T-helper 17 cell (primary cell): ENCODE measurements around the gene FKBP8. TPM values are rescaled to one million over a fixed set of nuclear protein-coding genes. Genes with fewer than 3 reads are reported as not detected.
"Not testable (repeated sequence)": the region's sequence is repeated elsewhere in the genome, so short reads cannot be mapped to it uniquely, and the experiment has no call there.

Source experiments
- ATAC-seq: fragments of 150-1000 bp; cut with Tn5 transposase; 2 replicates; pipeline ENCODE4 v1.10.0; 2021; ENCODE audit warnings: mild to moderate bottlenecking, moderate library complexity
- DNase-seq, 3 donors: peaks; one replicate each; pipeline versions ENCODE4 v3.0.0 to v3.0.0-alpha.2; 2020 to 2021
- H3K9me3 ChIP-seq: one replicate; pipeline ENCODE4 v1.7.0; 2013; ENCODE audit warnings: low read length, mild to moderate bottlenecking; ENCODE audit not compliant: control insufficient read depth, poor library complexity, severe bottlenecking
- H3K27ac Mint-ChIP-seq: one replicate; pipeline ENCODE4 v1.8.0; 2022; ENCODE audit warnings: mild to moderate bottlenecking, moderate library complexity, mixed read lengths
- H3K27me3 Mint-ChIP-seq: one replicate; pipeline ENCODE4 v1.8.0; 2022; ENCODE audit warnings: mixed read lengths
- H3K36me3 Mint-ChIP-seq: one replicate; pipeline ENCODE4 v1.8.0; 2022; ENCODE audit warnings: low read depth, mixed read lengths
- H3K4me1 Mint-ChIP-seq: one replicate; pipeline ENCODE4 v1.8.0; 2022; ENCODE audit warnings: mild to moderate bottlenecking, mixed read lengths
- H3K4me3 Mint-ChIP-seq: one replicate; pipeline ENCODE4 v1.8.0; 2022; ENCODE audit warnings: mild to moderate bottlenecking, moderate library complexity, mixed read lengths
- total RNA-seq, 4 donors: library from RNA in 2 of 4; stranded (reverse) in 2 of 4; gene quantifications; one replicate each; pipeline ENCODE4 v1.2.3 and lab custom pipeline; 2022 to 2026

Gene FKBP8
- total RNA-seq, result 100 to 1,000 TPM; 149 to 186 TPM
- 136 to 159 reads per million in 2 donors for total RNA-seq (lab: John Stamatoyannopoulos, UW)

- H3K4me3 Mint-ChIP-seq, result peak within 1 kb of the TSS; percentile 97
- peak; percentile 89 to 93 (median 92) for DNase-seq
- H3K4me1 Mint-ChIP-seq, result peaks cover 14% of the 10 kb centered on the region
- H3K36me3 Mint-ChIP-seq, result no peaks in the 10 kb centered on the region
- ATAC-seq, result peak; percentile 96
- no peaks in the 10 kb centered on the region for H3K27me3 Mint-ChIP-seq
- peak within 1 kb of the TSS; percentile 93 for H3K27ac Mint-ChIP-seq
- no peaks in the 10 kb centered on the region for H3K9me3 ChIP-seq
Measured at GRCh38 chr19:18542941-18543813, at the start of gene FKBP8. Gene FKBP8 (minus strand): TSS chr19:18543573. CDS start chr19:18541970, 1,603 bp downstream.

DNA sequence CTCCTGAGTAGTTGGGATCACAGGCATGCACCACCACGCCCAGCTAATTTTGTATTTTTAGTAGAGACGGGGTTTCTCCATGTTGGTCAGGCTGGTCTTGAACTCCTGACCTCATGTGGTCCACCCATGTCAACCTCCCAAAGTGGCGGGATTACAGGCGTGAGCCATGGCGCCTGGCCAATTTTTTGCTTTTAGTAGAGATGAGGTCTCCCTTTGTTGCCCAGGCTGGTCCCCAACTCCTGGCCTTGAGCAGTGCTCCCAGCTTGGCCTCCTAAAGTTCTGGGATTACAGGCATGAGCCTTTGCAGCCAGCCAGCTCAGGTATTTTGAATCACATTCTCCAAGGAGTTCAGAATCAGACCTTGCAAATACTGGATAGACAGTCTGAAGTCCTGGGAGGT lies 49.4 kb upstream of the FKBP8 start:
- Mint-ChIP-seq H3K4me3 (peak overlapping the region; percentile 36), H3K4me1 (peaks cover 23% of the 10 kb centered on the region)
- not testable (repeated sequence) for H3K27ac Mint-ChIP-seq, ATAC-seq, H3K9me3 ChIP-seq, DNase-seq, H3K27me3 Mint-ChIP-seq, H3K36me3 Mint-ChIP-seq

DNA sequence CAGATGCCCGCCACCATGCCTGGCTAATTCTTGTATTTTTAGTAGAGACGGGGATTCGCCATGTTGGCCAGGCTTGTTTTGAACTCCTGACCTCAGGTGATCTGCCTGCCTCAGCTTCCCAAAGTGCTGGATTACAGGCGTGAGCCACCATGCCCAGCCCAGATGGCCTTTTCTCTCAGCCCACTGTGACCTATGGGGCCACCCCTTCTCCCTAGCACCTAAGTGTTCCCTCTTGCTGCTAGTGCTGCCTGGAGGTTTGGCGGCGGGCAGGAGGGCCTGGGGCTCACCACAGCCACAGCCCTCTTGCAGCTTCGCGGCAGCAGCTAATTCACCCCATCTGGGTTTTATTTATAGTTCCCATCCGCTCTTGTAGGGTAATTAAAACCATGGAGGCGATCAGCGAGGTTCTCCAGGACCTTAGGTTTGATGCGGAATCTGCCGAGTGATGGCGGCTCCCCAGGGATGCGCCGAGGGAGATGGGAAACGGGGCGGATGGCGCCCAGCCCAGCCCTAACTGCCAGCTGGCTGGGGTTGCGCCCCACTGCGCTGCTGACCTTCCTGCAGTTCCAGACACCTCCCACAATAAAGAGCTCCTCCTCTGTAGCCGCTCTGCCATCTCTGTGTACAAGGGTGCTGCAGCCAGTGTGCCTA lies 48.5 kb upstream of the FKBP8 start:
- H3K27me3 Mint-ChIP-seq, result no peaks in the 10 kb centered on the region
- H3K36me3 Mint-ChIP-seq, result no peaks in the 10 kb centered on the region
- no peaks in the 10 kb centered on the region for H3K9me3 ChIP-seq
- peaks cover 23% of the 10 kb centered on the region for H3K4me1 Mint-ChIP-seq
- ATAC-seq (no peak), DNase-seq (no peak)
- peak overlapping the region; percentile 84 for H3K27ac Mint-ChIP-seq
- no peak overlapping the region for H3K4me3 Mint-ChIP-seq

GRCh38 chr19:18590273-18591272 lies 47.2 kb upstream of the FKBP8 start:
- no peak for ATAC-seq

GRCh38 chr19:18589380-18590272 lies 46.3 kb upstream of the FKBP8 start:
- Mint-ChIP-seq H3K27me3 (no peaks in the 10 kb centered on the region), H3K4me1 (peaks cover 29% of the 10 kb centered on the region), H3K36me3 (no peaks in the 10 kb centered on the region), H3K4me3 (peak overlapping the region; percentile 89), H3K27ac (peak overlapping the region; percentile 76)
- no peaks in the 10 kb centered on the region for H3K9me3 ChIP-seq
- ATAC-seq (peak; percentile 68), DNase-seq (peak; percentile 61 to 72 (median 67))

More at GRCh38 chr19:18590273-18591272, 47.2 kb upstream of the FKBP8 start:
- Mint-ChIP-seq H3K36me3 (no peaks in the 10 kb centered on the region), H3K27ac (peak overlapping the region; percentile 84), H3K4me1 (peaks cover 28% of the 10 kb centered on the region), H3K4me3 (peak overlapping the region; percentile 89), H3K27me3 (no peaks in the 10 kb centered on the region)
- DNase-seq, result no peak
- no peaks in the 10 kb centered on the region for H3K9me3 ChIP-seq

DNA sequence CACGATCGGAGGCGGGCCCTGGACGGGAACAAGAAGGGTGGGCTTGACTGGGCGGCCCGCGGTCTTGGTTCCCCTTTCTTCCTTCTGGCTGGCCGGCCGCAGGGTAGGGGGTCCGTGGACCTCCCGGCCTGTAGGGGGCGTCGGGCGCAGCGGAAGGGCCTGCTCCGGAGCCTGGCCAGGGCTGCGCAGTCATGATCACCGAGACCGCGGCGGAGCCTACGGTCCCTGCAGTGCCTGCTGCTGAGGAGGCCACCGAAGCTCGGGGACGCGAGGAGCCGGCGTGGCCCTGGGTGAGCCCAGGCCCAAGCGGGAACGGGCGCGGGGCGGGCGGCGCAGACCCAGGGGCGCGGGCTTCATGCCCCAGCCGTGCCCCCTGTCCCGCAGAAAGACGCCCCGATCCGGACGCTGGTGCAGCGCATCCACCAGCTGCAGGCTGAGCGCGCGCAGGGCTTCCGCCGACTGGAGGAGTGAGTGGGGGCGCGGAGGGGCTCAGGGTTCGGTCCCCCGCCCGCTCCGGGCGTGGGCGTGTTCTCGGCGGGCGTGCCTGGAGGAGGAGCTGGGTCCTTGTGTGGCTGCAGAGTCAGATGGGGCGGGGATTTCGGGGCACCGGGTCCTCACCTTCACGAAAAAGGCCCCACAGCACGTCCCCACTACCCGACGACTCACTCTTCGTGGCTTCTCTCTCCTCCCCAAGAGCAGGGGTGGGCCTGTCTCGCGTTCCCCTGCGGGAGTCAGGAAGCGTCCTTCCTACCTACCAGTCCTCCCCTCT lies 45.4 kb upstream of the FKBP8 start, which contains the start of gene REX1BD:
REX1BD (plus strand) TSS at position 188 of the 769 bp plus-strand sequence; CDS start at position 192, 4 bp downstream.
- H3K27ac Mint-ChIP-seq, result peak within 1 kb of the TSS; percentile 89

DNA sequence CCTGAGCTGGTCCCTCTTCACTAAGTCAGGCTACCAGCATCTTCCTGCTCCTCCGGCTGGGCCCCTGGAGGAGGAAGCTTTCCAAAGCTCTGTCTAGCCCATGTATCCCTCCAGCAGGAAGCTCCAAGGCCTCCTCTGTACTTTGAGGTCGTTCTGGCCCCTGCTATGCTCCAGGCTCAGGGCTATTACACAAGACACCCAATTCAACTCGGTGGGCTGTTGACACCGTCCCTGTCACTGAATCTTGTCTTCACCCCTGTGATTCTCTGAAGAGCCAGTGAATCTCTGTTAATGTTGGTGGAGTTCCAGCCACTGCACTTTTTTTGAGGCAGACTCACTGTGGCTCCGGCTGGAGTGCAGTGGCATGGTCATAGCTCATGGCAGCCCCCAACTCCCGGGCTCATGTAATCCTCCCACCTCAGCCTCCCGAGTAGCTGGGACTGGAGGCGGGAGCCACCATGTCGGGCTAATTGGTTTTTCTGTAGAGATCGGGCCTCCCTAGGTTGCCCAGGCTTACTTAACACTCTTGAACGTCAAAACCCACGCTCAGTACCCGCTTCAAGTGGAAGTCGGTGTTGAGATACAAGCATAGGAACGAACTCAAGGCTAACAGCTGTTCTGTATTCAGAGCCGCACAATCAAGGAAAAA lies 44.7 kb upstream of the FKBP8 start:
- peaks cover 27% of the 10 kb centered on the region for H3K4me1 Mint-ChIP-seq
- ATAC-seq, result peak; percentile 5
- no peaks in the 10 kb centered on the region for H3K9me3 ChIP-seq
- H3K27me3 Mint-ChIP-seq, result no peaks in the 10 kb centered on the region
- no peaks in the 10 kb centered on the region for H3K36me3 Mint-ChIP-seq
- peak overlapping the region; percentile 89 for H3K4me3 Mint-ChIP-seq
- DNase-seq, result no peak
- peak overlapping the region; percentile 89 for H3K27ac Mint-ChIP-seq

More for the DNA sequence above, 45.4 kb upstream of the FKBP8 start, which contains the start of gene REX1BD:
- Mint-ChIP-seq H3K4me1 (peaks cover 27% of the 10 kb centered on the region), H3K36me3 (no peaks in the 10 kb centered on the region), H3K27me3 (no peaks in the 10 kb centered on the region), H3K4me3 (peak within 1 kb of the TSS; percentile 89)
- peak; percentile 82 for ATAC-seq
- DNase-seq, result peak; percentile 73 to 84 (median 79)
- H3K9me3 ChIP-seq, result no peaks in the 10 kb centered on the region

GRCh38 chr19:18587561-18587960 lies 44.2 kb upstream of the FKBP8 start:
- H3K4me1 Mint-ChIP-seq, result peaks cover 27% of the 10 kb centered on the region
- H3K36me3 Mint-ChIP-seq, result no peaks in the 10 kb centered on the region
- ATAC-seq, result no peak
- H3K9me3 ChIP-seq, result no peaks in the 10 kb centered on the region
- H3K27me3 Mint-ChIP-seq, result no peaks in the 10 kb centered on the region
- no peak overlapping the region for H3K4me3 Mint-ChIP-seq
- H3K27ac Mint-ChIP-seq, result peak overlapping the region; percentile 89
- no peak for DNase-seq

- DNase-seq (no peak), ATAC-seq (no peak)
- no peak overlapping the region for H3K27ac Mint-ChIP-seq
- no peaks in the 10 kb centered on the region for H3K36me3 Mint-ChIP-seq
- no peak overlapping the region for H3K4me3 Mint-ChIP-seq
- peaks cover 27% of the 10 kb centered on the region for H3K4me1 Mint-ChIP-seq
- no peaks in the 10 kb centered on the region for H3K9me3 ChIP-seq
- no peaks in the 10 kb centered on the region for H3K27me3 Mint-ChIP-seq
Measured at GRCh38 chr19:18586306-18586705, 42.9 kb upstream of the FKBP8 start.

- H3K9me3 ChIP-seq, result no peaks in the 10 kb centered on the region
- H3K4me1 Mint-ChIP-seq, result peaks cover 1% of the 10 kb centered on the region
- no peak overlapping the region for H3K4me3 Mint-ChIP-seq
- ATAC-seq, result no peak
- H3K27ac Mint-ChIP-seq, result no peak overlapping the region
- no peaks in the 10 kb centered on the region for H3K27me3 Mint-ChIP-seq
- H3K36me3 Mint-ChIP-seq, result no peaks in the 10 kb centered on the region
- no peak for DNase-seq
Measured at GRCh38 chr19:18580311-18580710, 36.9 kb upstream of the FKBP8 start.

DNA sequence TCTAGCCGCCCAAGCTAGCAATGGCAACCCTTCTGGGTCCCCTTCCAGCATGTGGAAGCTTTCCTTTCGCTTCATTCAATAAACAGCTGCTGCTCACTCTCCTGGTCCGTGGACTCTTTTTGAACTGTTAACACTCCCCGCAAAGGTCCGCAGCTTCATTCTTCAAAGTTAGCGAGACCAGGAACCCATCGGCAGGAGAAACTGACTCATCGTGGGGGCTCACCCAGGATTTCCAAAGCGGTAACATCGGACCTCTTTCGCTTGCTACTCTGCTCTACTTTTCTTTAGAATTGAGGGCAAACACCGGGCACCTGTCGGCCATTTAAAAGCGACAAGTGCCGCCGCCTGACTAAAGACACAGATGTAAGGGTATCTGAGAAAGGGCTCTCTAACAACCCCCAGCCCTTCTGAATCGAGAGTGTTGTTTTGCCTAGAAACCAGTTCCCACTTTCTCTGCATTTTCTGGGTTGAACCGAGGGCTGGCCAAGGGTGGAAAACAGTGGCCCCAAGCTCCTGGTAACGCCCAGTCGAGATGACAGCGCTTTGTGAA lies 34.1 kb upstream of the FKBP8 start:
- Mint-ChIP-seq H3K4me1 (peaks cover 11% of the 10 kb centered on the region), H3K4me3 (no peak overlapping the region), H3K27me3 (no peaks in the 10 kb centered on the region), H3K36me3 (peaks cover 3% of the 10 kb centered on the region), H3K27ac (no peak overlapping the region)
- H3K9me3 ChIP-seq, result no peaks in the 10 kb centered on the region
- no peak for ATAC-seq
- DNase-seq, result no peak
